ENCODE data around the gene KNG1. TPM values are rescaled to one million over a fixed set of nuclear protein-coding genes. Genes with fewer than 3 reads are reported as not detected.
"Not testable (repeated sequence)": the region's sequence is repeated elsewhere in the genome, so short reads cannot be mapped to it uniquely, and the experiment has no call there.

The KNG1 gene
- total RNA-seq, 1 donor from 2014 or later: not detected

DNA sequence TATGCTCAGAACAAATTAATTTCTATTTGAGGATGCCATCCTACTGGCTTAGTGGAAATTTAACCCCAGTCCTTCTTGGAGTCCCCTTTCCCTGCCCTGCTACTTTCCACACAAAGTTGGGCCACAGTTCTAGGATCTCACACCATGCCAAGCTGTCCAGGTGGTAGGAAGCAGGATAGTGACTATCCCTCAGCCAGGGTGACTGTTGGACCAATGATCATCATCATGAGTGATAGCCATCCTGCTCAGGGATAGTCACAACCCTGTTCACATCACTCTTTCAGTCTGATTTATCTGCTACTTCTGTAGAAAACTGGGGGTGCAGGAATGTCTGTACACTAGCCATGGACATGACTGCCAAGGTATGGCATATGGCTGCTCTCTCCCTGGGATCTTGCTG lies 38.6 kb upstream of the KNG1 start:
- no peaks in the 10 kb centered on the region for H3K36me3 ChIP-seq
- H3K27me3 ChIP-seq (ENCODE audit: low read depth): peaks cover 7% of the 10 kb centered on the region
- intact Hi-C loops (cut with DNase I): no loop called here
- no peaks in the 10 kb centered on the region for H3K9me3 ChIP-seq
- no peak overlapping the region for H3K4me3 ChIP-seq
- DNase-seq (no peak), ATAC-seq (no peak)
- H3K27ac ChIP-seq: no peak overlapping the region
- H3K4me1 ChIP-seq: no peaks in the 10 kb centered on the region
- TF ChIP-seq CTCF (IDR thresholded peaks at IDR 0.05): no peak

- no peaks in the 10 kb centered on the region for H3K9me3 ChIP-seq
- H3K36me3 ChIP-seq: no peaks in the 10 kb centered on the region
- intact Hi-C loops (cut with DNase I): no loop called here
- no peak for DNase-seq
- no peak overlapping the region for H3K4me3 ChIP-seq
- H3K4me1 ChIP-seq: no peaks in the 10 kb centered on the region
- H3K27ac ChIP-seq: no peak overlapping the region
- no peak for TF ChIP-seq CTCF (IDR thresholded peaks at IDR 0.05)
- no peak for ATAC-seq
- H3K27me3 ChIP-seq (ENCODE audit: low read depth): peaks cover 7% of the 10 kb centered on the region
Observed at GRCh38 chr3:186679151-186679550, 38.0 kb upstream of the KNG1 start.

DNA sequence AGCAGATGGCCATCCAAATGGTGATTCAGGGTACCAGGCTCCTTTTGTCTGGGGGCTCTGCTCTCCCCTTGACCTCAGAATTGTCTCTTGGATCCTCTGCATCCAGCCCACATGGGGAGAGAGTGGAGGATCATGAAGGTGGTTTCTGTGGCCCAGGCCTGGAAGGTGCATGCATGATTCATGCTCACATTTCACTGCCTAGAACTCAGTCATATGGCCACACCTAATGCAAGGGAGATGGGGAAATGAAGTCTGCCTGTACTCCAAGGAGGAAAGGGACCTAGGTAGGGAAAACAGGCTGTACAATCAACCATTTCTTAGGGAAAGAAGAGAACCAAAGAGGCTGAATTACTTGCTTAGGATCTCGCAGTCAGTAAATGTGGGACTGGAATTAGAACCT lies 36.3 kb upstream of the KNG1 start:
- no peak for TF ChIP-seq CTCF (IDR thresholded peaks at IDR 0.05)
- no peaks in the 10 kb centered on the region for H3K36me3 ChIP-seq
- DNase-seq (no peak), ATAC-seq (no peak)
- H3K4me1 ChIP-seq: no peaks in the 10 kb centered on the region
- H3K9me3 ChIP-seq: no peaks in the 10 kb centered on the region
- H3K4me3 ChIP-seq: no peak overlapping the region
- H3K27ac ChIP-seq: no peak overlapping the region
- intact Hi-C loops (cut with DNase I): no loop called here
- peaks cover 7% of the 10 kb centered on the region for H3K27me3 ChIP-seq (ENCODE audit: low read depth)

- H3K4me3 ChIP-seq: no peak overlapping the region
- ATAC-seq: no peak
Observed at GRCh38 chr3:186682812-186683211, 34.3 kb upstream of the KNG1 start.

DNA sequence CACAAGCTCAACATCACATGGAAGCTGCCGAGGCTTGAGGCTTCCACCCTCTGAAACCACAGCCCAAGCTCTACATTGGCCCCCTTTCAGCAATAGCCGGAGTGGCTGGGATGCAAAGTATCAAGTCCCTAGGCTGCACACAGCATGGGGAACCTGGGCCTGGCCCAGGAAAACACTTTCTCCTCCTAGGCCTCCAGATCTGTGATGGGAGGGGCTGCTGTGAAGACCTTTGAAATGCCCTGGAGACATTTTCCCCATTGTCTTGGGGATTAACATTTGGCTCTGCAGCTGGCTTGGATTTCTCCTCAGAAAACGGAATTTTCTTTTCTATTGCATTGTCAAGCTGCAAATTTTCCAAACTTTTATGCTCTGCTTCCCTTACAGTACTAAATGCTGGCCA lies 33.2 kb upstream of the KNG1 start:
- Histone ChIP-seq H3K27me3 (ENCODE audit: low read depth) (no peaks in the 10 kb centered on the region), H3K27ac (no peak overlapping the region), H3K4me1 (no peaks in the 10 kb centered on the region), H3K36me3 (no peaks in the 10 kb centered on the region), H3K9me3 (no peaks in the 10 kb centered on the region), H3K4me3 (no peak overlapping the region)
- intact Hi-C loops (cut with DNase I): no loop called here
- TF ChIP-seq CTCF (IDR thresholded peaks at IDR 0.05): no peak
- no peak for DNase-seq
- no peak for ATAC-seq

More at GRCh38 chr3:186682812-186683211, 34.3 kb upstream of the KNG1 start:
- H3K27me3 ChIP-seq (ENCODE audit: low read depth): no peaks in the 10 kb centered on the region
- DNase-seq: no peak
- no peak for TF ChIP-seq CTCF (IDR thresholded peaks at IDR 0.05)
- H3K9me3 ChIP-seq: no peaks in the 10 kb centered on the region
- H3K4me1 ChIP-seq: no peaks in the 10 kb centered on the region
- no peaks in the 10 kb centered on the region for H3K36me3 ChIP-seq
- no peak overlapping the region for H3K27ac ChIP-seq
- intact Hi-C loops (cut with DNase I): no loop called here

DNA sequence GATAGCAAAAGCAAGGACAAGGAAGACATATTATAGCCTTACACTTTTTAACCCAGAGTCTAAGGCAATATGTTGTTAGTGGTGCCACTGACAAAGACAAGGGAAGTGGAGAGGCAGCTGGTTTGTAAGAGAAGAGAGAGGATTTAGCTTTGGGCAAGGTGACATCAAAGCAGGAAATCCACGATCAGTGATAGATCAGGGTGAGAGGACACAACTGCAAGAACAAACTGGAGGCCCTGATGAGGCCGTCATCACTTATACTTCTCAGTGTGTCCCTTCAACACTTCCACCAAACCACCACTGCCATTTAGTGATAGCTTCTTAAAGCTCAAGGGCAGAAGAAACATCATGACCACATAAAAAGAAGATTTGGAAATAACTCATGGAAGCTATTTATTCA lies 30.7 kb upstream of the KNG1 start:
- H3K36me3 ChIP-seq; H3K27ac ChIP-seq; ATAC-seq; H3K4me1 ChIP-seq; H3K27me3 ChIP-seq (ENCODE audit: low read depth); intact Hi-C loops (cut with DNase I); H3K9me3 ChIP-seq; H3K4me3 ChIP-seq; DNase-seq: not testable (repeated sequence)

All from lower lobe of right lung (tissue), 2 donors.